ENCODE results near the gene AHNAK2. TPM values are rescaled to one million over a fixed set of nuclear protein-coding genes. Genes with fewer than 3 reads are reported as not detected.
A peak's percentile ranks its signal among the peaks of the same experiment; 100 is the strongest.

Gene AHNAK2
- total and polyA plus RNA-seq, 9 of the 15 experiments (the other 6 are each of a cell fraction or from before 2014, with no cell fraction given): 0.04 to 0.09 (median 0.04) TPM; not detected in 6

GRCh38 chr14:104996032-104996431 is 17.9 kb upstream of the AHNAK2 start:
- DNase-seq (ENCODE audit: extremely low read depth in 1 of 4, low spot score in 3 of 4): no peak
- no peak for FAIRE-seq
- Histone ChIP-seq H3K9ac (ENCODE audit: insufficient read depth in 1 of 2, low read depth in 2 of 2, low read length in 2 of 2) (no peak overlapping the region), H3K9me3 (replicated peaks; ENCODE audit: control insufficient read depth, insufficient read depth, low read depth, low read length) (no peaks in the 10 kb centered on the region), H3K4me3 (no peak overlapping the region), H3K4me1 (replicated peaks in 1 of 2; ENCODE audit: control insufficient read depth in 2 of 2, insufficient read depth in 2 of 2, low read length in 2 of 2) (peaks cover 0 to 7% of the 10 kb centered on the region in 2 experiments; a peak in 2 of 5 replicates), H3K27ac (ENCODE audit: extremely low read depth, low read depth, low read length) (no peak overlapping the region), H2AFZ (ENCODE audit: low read depth, low read length) (no peak overlapping the region), H4K20me1 (replicated peaks; ENCODE audit: control insufficient read depth, insufficient read depth, low read length) (no peaks in the 10 kb centered on the region), H3K36me3 (ENCODE audit: control insufficient read depth, insufficient read depth, low read length) (no peaks in the 10 kb centered on the region), H3K79me2 (ENCODE audit: control insufficient read depth, insufficient read depth, low read length) (no peaks in the 10 kb centered on the region), H3K9me1 (ENCODE audit: control insufficient read depth, insufficient read depth, low read length) (no peaks in the 10 kb centered on the region), H3K27me3 (ENCODE audit: control insufficient read depth in 2 of 2, insufficient read depth in 2 of 2, low read length in 2 of 2) (no peaks in the 10 kb centered on the region), H3K4me2 (ENCODE audit: insufficient read depth, low read length) (no peak overlapping the region)
- ChIA-PET POLR2A (interaction anchor here (0.5 to 3.7 kb wide), 2 partner anchors 10 to 22 kb away, joined by 3 to 16 read pairs; no protein-coding TSS in a partner anchor), CTCF (ENCODE audit: low intra/inter-chr PET ratio) (no interaction called here)
- no TSS peak for BruUV-seq (replicated peaks)
- in situ Hi-C loops (cut with MboI): no loop called here
- intact Hi-C loops (cut with micrococcal nuclease): no loop called here
- WGBS (ENCODE audit: insufficient coverage, low coverage, missing lambda C conversion rate): 47% methylated on average over 4 of the region's 5 CpGs
- ATAC-seq: no peak
- TF ChIP-seq MAFG (tag; conservative IDR thresholded peaks at IDR 0.05) (no peak), CHD2 (IDR thresholded peaks at IDR 0.05; ENCODE audit: low read depth, low read length) (no peak), CTBP1 (IDR thresholded peaks at IDR 0.05; ENCODE audit: borderline replicate concordance) (no peak), GTF2E2 (tag; IDR thresholded peaks at IDR 0.05) (no peak)

GRCh38 chr14:104994978-104995377 is 16.8 kb upstream of the AHNAK2 start:
- intact Hi-C loops (cut with micrococcal nuclease): no loop called here
- no peaks in the 10 kb centered on the region for H4K20me1 ChIP-seq (replicated peaks; ENCODE audit: control insufficient read depth, insufficient read depth, low read length)
- H3K79me2 ChIP-seq (ENCODE audit: control insufficient read depth, insufficient read depth, low read length): no peaks in the 10 kb centered on the region
- H3K36me3 ChIP-seq (ENCODE audit: control insufficient read depth, insufficient read depth, low read length): no peaks in the 10 kb centered on the region
- H3K4me2 ChIP-seq (ENCODE audit: insufficient read depth, low read length): no peak overlapping the region
- no peak overlapping the region for H3K27ac ChIP-seq (ENCODE audit: extremely low read depth, low read depth, low read length)
- POLR2A ChIA-PET: interaction anchor here (0.7 to 3.7 kb wide), 3 partner anchors 12 to 315 kb away, joined by 3 to 16 read pairs (median 4); no protein-coding TSS in a partner anchor
- no peak for TF ChIP-seq NCOR1 (IDR thresholded peaks at IDR 0.05)
- TF ChIP-seq ZNF445 (CRISPR knock-in tag; IDR thresholded peaks at IDR 0.05; ENCODE audit: low read depth): no peak
- TF ChIP-seq MTA3 (IDR thresholded peaks at IDR 0.05; ENCODE audit: borderline replicate concordance): no peak
- TF ChIP-seq HDGF (IDR thresholded peaks at IDR 0.05): no peak
- in situ Hi-C loops (cut with MboI): no loop called here
- H3K27me3 ChIP-seq (ENCODE audit: control insufficient read depth in 2 of 2, insufficient read depth in 2 of 2, low read length in 2 of 2): no peaks in the 10 kb centered on the region
- H2AFZ ChIP-seq (ENCODE audit: low read depth, low read length): no peak overlapping the region
- no TSS peak for BruUV-seq (replicated peaks)
- no peaks in the 10 kb centered on the region for H3K9me1 ChIP-seq (ENCODE audit: control insufficient read depth, insufficient read depth, low read length)
- DNase-seq (ENCODE audit: extremely low read depth in 1 of 4, low spot score in 3 of 4) (no peak), ATAC-seq (no peak), FAIRE-seq (no peak)
- no peaks in the 10 kb centered on the region for H3K9me3 ChIP-seq (replicated peaks; ENCODE audit: control insufficient read depth, insufficient read depth, low read depth, low read length)
- H3K9ac ChIP-seq (ENCODE audit: insufficient read depth in 1 of 2, low read depth in 2 of 2, low read length in 2 of 2): 0 out of 4 replicates have a peak overlapping the region, but pooled peaks of 1 of the 2 experiments have one; percentile 7
- H3K4me1 ChIP-seq (replicated peaks in 1 of 2; ENCODE audit: control insufficient read depth in 2 of 2, insufficient read depth in 2 of 2, low read length in 2 of 2): peaks cover 0 to 7% of the 10 kb centered on the region in 2 experiments; a peak in 2 of 5 replicates
- no peak overlapping the region for H3K4me3 ChIP-seq
- 65% methylated on average over 6 of the region's 6 CpGs for WGBS (ENCODE audit: insufficient coverage, low coverage, missing lambda C conversion rate)
- CTCF ChIA-PET (ENCODE audit: low intra/inter-chr PET ratio): no interaction called here

Data from K562 (cell line).